Measurements from ENCODE around the gene DHX32. TPM values are rescaled to one million over a fixed set of nuclear protein-coding genes. Genes with fewer than 3 reads are reported as not detected.

Gene DHX32
- total RNA-seq, 6 experiments from 2014 or later: 10.0 to 17.6 (median 14.1) TPM

DNA sequence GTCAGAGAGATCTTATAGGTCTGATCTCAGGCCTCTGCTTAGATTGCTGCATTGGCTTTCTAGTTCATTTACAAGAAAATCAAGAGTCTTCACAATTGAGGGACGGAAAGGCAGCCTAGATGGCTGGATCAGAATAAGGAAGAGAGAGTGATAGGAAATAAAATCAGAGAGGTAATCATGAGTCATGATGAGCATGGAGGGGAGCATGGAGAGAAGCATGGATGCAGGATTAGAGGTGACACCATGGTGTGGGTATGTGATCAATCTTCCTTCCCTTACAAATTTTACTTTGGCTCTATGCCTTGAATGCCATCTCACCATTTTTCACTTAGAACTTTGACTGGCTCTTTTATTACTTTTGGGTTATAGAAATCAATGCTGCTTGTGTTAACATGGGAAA, 56.4 kb downstream of the DHX32 start:
- Histone ChIP-seq H3K4me3 (peak overlapping the region in 2 of 3 donors; percentile 80 to 99), H3K27me3 (no peaks in the 10 kb centered on the region), H3K27ac (no peak overlapping the region), H3K9me3 (no peaks in the 10 kb centered on the region), H3K36me3 (peaks cover 0 to 32% (median 11%) of the 10 kb centered on the region in 4 donors), H3K4me1 (peaks cover 0 to 36% (median 15%) of the 10 kb centered on the region in 4 donors)
- 67% methylated on average over 1 of the region's 1 CpG for WGBS (ENCODE audit: insufficient coverage, low coverage, low lambda C conversion rate, missing lambda C conversion rate)
- intact Hi-C loops (cut with DNase I): no loop called here
- peak in 1 of 4 donors; percentile 17 for ATAC-seq
- no peak for DNase-seq
- TF ChIP-seq, protein P1, sequence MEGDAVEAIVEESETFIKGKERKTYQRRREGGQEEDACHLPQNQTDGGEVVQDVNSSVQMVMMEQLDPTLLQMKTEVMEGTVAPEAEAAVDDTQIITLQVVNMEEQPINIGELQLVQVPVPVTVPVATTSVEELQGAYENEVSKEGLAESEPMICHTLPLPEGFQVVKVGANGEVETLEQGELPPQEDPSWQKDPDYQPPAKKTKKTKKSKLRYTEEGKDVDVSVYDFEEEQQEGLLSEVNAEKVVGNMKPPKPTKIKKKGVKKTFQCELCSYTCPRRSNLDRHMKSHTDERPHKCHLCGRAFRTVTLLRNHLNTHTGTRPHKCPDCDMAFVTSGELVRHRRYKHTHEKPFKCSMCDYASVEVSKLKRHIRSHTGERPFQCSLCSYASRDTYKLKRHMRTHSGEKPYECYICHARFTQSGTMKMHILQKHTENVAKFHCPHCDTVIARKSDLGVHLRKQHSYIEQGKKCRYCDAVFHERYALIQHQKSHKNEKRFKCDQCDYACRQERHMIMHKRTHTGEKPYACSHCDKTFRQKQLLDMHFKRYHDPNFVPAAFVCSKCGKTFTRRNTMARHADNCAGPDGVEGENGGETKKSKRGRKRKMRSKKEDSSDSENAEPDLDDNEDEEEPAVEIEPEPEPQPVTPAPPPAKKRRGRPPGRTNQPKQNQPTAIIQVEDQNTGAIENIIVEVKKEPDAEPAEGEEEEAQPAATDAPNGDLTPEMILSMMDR (IDR thresholded peaks at IDR 0.05): no peak
- TF ChIP-seq POLR2A (IDR thresholded peaks at IDR 0.05): no peak

DNA sequence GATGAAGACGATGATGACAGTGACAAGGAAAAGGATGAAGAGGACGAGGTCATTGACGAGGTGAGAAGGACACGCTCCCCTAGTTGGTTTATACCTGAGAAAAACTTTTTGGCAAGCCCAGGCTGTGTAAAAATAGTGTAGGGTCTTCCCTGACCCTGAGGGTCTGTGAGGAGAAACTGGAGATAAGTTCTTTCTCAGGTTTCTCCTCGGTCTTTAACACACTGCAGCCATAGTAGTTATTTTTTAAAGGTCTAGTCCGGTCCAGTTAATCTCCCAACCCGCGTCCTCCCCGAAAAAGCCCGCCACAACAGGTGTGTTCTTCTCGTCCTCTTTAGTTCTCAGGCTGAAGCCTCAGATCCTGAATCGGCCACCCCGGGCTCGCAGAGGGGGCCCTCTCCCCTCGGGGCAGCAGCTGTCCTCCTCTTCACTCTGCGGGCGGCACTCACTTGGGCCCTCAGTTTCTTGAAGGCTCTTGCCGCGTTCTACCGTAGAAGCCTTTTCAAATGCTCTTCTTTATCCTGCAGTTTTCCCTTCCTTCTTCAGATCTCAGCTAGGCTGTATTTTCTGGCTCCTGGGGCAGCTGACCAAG, 57.3 kb downstream of the DHX32 start:
- H3K4me3 ChIP-seq: peak overlapping the region; percentile 80 to 99 (median 98)
- H3K9me3 ChIP-seq: no peaks in the 10 kb centered on the region
- 0% methylated on average over 15 of the region's 20 CpGs for WGBS (ENCODE audit: insufficient coverage, low coverage, low lambda C conversion rate, missing lambda C conversion rate)
- H3K36me3 ChIP-seq: peaks cover 0 to 23% (median 5%) of the 10 kb centered on the region in 4 donors
- TF ChIP-seq, protein P1 (IDR thresholded peaks at IDR 0.05): no peak
- no peak for TF ChIP-seq POLR2A (IDR thresholded peaks at IDR 0.05)
- no peaks in the 10 kb centered on the region for H3K27me3 ChIP-seq
- H3K4me1 ChIP-seq: peaks cover 0 to 36% (median 15%) of the 10 kb centered on the region in 4 donors
- intact Hi-C loops (cut with DNase I): no loop called here
- peak overlapping the region; percentile 89 to 97 (median 94) for H3K27ac ChIP-seq
- peak in 1 of 4 donors; percentile 4 for ATAC-seq
- DNase-seq: no peak

DNA sequence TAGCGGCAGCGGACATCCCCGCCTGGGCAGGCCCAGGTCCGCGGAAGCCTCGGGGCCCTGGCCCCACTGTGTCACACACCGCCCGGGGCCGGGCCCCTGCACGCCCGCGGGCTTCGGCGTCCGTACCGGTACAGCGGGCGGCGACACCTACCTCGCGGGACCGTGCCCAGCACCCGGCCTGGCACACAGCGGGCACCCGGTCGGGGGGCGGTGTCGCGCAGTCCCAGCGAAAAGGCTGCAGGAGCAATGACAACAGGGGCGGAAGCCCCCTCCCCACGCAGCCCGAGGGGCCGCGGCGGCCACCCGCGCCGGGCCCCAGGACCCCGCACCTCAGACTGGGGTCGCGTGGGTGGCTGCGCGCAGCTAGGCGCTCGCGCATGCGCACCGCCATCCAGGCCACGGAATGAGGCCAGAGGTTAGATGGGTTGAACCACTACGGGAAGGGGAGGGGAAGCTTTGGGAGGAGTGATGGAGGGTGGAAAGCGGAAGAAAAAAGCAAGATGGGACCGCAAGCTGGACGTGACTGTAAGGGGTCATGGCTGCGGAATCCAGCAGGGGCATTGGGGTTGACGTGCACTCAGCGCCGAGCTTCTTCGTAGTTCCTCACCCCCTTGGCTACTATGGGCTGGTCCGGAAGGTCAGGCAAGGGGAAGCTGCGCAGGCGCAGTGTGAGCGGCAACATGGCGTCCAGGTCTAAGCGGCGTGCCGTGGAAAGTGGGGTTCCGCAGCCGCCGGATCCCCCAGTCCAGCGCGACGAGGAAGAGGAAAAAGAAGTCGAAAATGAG, 58.0 kb downstream of the DHX32 start, which contains the start of the genes BCCIP and UROS:
Gene BCCIP (plus strand): TSS at position 669 of the 785 bp plus-strand sequence. CDS start 12 bp downstream, at position 681.
Gene UROS (minus strand): TSS at position 381 of the 785 bp plus-strand sequence. CDS start 6,759 bp downstream, outside the sequence.
- peak; percentile 63 for TF ChIP-seq POLR2A (IDR thresholded peaks at IDR 0.05)
- TF ChIP-seq, protein P1 (IDR thresholded peaks at IDR 0.05): peak in 1 of 4 donors; percentile 16
- Histone ChIP-seq H3K4me1 (peaks cover 0 to 37% (median 15%) of the 10 kb centered on the region in 4 donors), H3K27me3 (no peaks in the 10 kb centered on the region), H3K9me3 (no peaks in the 10 kb centered on the region), H3K36me3 (peaks cover 0 to 16% (median under 1%) of the 10 kb centered on the region in 4 donors), H3K4me3 (peak within 1 kb of the TSS; percentile 80 to 99 (median 98)), H3K27ac (peak within 1 kb of the TSS; percentile 89 to 97 (median 94))
- peak; percentile 94 to 96 (median 95) for ATAC-seq
- WGBS (ENCODE audit: insufficient coverage, low coverage, low lambda C conversion rate, missing lambda C conversion rate): 0% methylated on average over 43 of the region's 74 CpGs
- peak; percentile 92 to 94 (median 94) for DNase-seq
- intact Hi-C loops (cut with DNase I): no loop called here

DNA sequence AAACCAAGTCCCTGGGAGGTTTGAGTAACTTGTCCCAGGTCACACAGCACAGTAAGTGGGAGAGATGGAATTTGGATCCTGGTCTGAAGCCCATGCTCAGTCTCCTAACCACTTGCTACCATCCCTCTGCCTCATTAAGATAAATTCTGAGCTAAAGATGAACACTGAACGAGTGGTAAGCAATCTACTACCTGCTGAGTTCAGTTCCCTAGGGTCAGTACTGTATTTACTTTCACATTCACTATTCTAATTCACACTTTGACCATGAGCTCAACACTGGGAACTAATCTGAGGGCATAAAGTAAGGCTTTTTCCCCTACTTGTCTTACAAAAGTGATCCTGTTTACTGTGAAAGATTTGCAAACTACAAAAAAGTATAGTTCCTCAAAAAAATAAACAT, 60.4 kb downstream of the DHX32 start:
- WGBS (ENCODE audit: insufficient coverage, low coverage, low lambda C conversion rate, missing lambda C conversion rate): 14% methylated on average over 1 of the region's 1 CpG
- no peak overlapping the region for H3K4me3 ChIP-seq
- TF ChIP-seq, protein P1 (IDR thresholded peaks at IDR 0.05): no peak
- TF ChIP-seq POLR2A (IDR thresholded peaks at IDR 0.05): no peak
- intact Hi-C loops (cut with DNase I): no loop called here
- no peak for DNase-seq
- H3K4me1 ChIP-seq: peaks cover 0 to 32% (median 9%) of the 10 kb centered on the region in 4 donors
- no peaks in the 10 kb centered on the region for H3K9me3 ChIP-seq
- H3K27me3 ChIP-seq: no peaks in the 10 kb centered on the region
- H3K27ac ChIP-seq: no peak overlapping the region
- ATAC-seq: peak in 1 of 4 donors; percentile 23
- H3K36me3 ChIP-seq: peaks cover 0 to 4% (median 0%) of the 10 kb centered on the region in 4 donors
